Stimulated activated CD4-positive, alpha-beta T cell treated with anti-CD3 and anti-CD28 coated beads, Interleukin-2, amount 100 ng/mL, for 24 hours (primary cell): ENCODE data around the gene NPIPA3.
"Not testable (repeated sequence)": the region's sequence is repeated elsewhere in the genome, so short reads cannot be mapped to it uniquely, and the experiment has no call there.

Source experiments
- DNase-seq, 2 donors: peaks; one replicate each; pipeline ENCODE4 v3.0.0-alpha.2; 2020

The NPIPA3 gene

DNA sequence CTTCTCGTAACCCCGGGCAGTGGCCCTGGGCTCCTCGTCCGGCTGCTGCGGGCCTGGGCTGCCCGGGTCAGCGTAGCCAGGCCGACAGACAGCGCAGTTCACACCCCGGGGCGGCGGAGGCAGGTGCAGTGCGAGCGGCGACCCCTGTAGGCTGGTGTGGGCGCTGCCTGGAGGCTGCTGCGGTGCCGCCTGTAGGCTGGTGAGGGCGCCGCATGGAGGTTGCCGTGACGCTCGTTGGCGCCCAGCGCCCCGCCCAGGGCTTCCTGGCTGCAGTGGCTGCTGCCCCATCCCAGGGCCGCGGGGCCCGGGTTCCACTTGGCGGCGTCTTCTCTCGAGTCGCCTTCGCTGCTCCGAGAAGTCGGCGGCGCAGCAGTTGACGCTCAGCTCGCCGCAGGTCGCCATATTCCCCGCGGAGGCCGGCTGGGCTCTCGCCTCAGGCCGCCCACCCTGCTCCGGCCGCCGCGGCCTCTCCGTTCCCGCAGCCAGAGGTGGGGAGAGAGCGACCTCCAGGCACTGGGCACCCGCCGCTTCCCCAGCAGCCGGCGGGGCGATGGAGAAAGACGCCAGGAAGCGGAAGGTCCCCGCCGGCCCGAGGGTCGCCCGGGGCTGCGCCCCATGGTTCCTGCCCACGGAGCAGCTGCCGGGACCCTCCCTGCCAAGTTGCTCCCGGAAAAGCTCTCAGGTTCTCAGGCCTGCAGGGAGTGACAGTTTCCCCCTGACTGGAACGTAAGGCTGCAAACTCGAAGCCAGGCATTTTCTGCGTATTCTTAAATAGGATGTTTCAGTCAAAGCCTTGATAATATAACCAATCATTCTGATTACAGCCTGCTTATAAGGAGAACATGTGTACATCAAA lies at the start of gene NPIPA3:
TSS of gene NPIPA3 (plus strand) at position 256 of the 856 bp plus-strand sequence. CDS start 5,533 bp downstream, outside the sequence.
- not testable (repeated sequence) for DNase-seq

GRCh38 chr16:14658063-14658462 lies 45.1 kb upstream of the NPIPA3 start:
- DNase-seq, result no peak

DNA sequence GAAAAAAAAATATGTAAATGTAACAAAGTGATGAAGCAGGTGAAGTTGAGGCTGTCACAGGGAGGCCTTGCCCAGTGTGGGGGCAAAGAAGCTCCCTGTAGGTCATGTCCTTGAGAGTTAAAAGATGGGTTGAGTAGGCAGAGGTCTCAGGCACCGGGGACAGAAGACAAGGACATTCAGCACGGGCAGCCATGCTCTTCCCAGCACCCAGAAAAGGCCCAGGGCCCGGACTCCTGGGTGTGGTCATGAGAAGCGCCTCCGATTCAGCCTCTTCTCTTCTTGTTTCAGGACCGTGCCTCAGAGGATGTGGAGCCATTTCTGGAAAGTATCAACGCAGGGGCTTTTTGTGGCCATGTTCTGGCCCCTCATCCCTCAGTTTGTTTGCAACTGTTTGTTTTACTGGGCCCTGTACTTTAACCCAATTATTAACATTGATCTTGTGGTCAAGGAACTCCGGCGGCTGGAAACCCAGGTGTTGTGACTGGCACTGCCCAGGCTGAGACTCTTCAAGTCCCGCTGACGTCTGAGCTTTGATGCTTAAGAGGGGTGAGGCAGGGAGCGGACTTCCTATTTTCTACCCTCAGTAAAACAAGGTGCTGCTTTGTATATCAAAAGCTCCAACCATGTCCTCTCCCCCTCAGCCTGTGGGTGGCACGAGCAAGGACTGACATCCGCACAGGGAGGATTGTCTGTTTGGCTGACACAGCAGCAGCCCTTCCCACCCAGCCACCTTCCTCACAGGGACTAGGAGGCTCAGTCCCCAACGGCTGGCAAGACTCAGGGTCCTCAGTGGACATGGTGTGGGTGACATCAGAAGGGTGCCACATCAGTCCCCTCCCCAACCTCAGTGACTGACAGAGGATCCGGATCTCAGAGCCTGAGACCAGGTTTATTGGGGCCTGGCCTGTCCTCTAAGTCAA lies 35.6 kb upstream of the NPIPA3 start:
- no peak for DNase-seq

DNA sequence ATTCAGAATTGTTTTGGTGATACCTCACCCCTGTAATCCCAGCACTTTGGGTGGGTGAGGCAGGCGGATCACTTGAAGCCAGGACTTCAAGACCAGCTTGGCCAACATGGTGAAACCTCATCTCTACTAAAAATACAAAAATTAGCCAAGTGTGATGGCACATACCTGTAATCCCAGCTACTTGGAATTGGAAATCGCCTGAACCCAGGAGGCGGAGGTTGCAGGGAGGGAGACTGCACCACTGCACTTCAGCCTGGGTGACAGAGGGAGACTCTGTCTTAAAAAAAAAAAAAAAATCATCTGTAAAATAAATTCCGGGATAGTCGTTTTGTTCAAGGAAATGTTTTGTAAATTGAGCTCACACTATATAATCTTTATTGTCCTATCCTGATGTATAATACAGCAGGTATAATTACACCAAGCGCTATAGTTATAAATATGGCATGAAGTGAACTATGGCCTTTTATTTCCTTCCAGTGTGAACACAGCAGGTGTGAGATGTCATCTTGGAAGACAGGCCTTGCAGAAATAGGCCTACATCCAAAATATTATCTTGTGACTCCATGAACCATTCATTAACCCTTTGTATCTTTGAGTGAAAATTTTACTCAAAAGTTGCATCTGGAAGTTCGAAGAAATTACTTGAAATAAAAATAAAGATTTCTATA lies 34.5 kb upstream of the NPIPA3 start:
- DNase-seq, result no peak

DNA sequence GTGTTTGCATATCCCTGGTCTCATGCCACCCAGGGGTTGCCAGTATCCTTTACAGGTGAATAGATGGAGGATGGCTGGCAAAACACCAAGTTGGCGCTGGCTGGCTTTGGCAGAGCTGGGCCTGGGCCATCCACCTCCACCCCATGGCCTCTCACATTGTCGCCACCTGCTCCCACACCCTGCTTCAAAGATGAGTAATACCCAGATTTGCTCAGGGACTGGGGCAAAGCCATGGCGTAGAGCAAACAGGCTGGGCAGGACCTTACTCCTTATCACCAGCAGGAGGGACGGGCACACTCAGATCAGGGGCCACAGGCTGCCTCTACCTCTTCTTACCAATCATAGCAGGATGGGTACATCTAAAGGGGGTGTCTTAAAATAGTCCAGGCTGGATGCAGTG lies 33.4 kb upstream of the NPIPA3 start:
- no peak for DNase-seq

GRCh38 chr16:14672403-14672971 lies 30.7 kb upstream of the NPIPA3 start:
- DNase-seq, result no peak

DNA sequence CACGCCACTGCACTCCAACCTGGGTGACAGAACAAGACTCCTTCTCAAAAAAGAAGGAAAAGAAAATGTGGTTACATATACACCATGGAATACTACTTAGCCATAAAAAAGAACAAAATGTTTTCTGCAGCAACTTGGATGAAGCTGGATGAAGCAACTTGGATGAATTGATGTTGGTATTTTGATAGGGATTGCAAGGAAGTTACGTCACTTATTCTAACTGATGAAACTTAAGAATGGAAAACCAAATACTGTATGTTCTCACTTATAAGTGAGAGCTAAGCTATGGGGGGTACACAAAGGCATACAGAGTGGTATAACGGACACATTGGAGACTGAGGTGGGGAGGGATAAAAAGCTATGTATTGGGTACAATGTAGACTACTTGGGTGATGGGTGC lies 26.6 kb upstream of the NPIPA3 start:
- DNase-seq, result no peak

- DNase-seq, result no peak
Observed at GRCh38 chr16:14677627-14678026, 25.6 kb upstream of the NPIPA3 start.

GRCh38 chr16:14678748-14679497 lies 24.3 kb upstream of the NPIPA3 start:
- no peak for DNase-seq

DNA sequence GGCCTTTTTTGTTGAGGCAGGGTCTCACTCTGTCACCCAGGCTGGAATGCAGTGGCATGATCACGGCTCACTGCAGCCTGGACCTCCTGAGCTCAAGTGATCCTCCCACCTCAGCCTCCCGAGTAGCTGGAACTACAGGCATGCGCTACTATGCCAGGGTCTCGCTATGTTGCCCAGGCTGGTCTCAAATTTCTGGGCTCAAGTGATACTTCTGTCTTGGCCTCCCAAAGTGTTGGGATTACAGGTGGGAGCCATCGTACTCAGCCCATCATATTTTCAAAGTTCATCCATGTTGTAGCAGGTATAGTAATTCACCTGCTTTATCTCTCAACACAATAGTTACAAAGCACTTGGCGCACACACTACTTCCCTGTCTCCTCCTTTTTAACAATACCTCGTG lies 22.8 kb upstream of the NPIPA3 start:
- not testable (repeated sequence) for DNase-seq

GRCh38 chr16:14681115-14681514 lies 22.1 kb upstream of the NPIPA3 start:
- no peak for DNase-seq

DNA sequence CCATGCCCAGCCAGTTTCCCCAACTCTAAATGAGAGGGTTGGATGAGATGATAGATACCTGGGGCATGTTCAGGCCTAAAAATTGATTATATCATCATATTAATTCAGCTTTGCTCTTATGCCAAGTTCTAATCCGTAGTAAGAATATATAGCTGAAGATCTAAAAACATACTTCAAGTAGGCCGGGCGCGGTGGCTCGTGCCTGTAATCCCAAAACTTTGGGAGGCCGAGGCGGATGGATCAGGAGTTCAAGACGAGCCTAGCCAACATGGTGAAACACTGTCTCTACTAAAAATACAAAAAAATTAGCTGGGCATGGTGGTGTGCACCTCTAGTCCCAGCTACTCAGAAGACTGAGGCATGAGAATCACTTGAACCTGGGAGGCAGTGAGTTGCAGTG lies 21.1 kb upstream of the NPIPA3 start:
- DNase-seq, result no peak

- DNase-seq, result not testable (repeated sequence)
Observed at GRCh38 chr16:14685870-14686793, 17.1 kb upstream of the NPIPA3 start.

DNA sequence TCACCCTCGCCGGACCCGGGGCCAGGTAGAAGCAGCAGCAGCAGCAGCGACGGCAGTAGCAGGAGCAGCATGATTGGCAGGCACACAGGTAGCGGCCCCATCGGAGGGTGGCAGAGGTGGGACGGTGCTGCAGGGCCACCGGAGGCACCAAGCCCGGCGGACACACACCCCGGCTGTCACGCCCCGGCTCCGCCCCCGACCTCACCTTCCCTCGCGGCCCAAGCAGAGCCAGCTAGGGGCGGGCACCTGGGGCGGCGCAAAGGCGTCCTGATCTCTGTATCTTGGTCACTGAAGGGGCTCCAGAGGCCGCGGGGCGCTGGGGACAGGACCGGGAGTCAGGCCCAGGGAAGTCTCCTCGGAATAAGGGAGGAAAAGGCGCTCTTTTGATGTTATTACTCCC lies 9.1 kb upstream of the NPIPA3 start, which contains the start of gene PLA2G10:
TSS of gene PLA2G10 (minus strand) at position 180 of the 400 bp plus-strand sequence. CDS start at position 101, 79 bp downstream.
- DNase-seq, result not testable (repeated sequence)

GRCh38 chr16:14701859-14702258 lies 1.4 kb upstream of the NPIPA3 start:
- not testable (repeated sequence) for DNase-seq

DNA sequence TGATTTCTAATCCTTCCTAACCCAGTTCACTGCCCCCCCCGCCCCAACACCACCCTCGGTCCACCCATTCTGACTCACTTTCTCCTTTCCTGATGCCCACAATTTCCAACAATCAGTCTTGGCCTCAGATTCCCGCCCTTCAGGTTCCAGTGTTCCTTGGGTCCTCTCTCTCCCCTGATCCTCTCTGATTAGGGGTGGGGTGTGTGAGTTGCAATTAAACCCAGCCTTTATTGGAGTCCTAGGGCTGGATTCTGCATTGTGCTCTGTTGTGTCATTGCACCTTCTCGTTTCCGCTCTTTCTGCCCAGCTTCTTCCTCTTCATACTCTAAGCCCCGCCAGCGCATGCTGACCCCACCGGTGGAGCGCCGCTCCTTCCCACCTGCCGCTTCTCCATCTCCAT lies 539 bp upstream of the NPIPA3 start:
- DNase-seq, result not testable (repeated sequence)

DNA sequence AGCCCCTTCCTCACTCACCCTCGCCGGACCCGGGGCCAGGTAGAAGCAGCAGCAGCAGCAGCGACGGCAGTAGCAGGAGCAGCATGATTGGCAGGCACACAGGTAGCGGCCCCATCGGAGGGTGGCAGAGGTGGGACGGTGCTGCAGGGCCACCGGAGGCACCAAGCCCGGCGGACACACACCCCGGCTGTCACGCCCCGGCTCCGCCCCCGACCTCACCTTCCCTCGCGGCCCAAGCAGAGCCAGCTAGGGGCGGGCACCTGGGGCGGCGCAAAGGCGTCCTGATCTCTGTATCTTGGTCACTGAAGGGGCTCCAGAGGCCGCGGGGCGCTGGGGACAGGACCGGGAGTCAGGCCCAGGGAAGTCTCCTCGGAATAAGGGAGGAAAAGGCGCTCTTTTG lies 30.0 kb downstream of the NPIPA3 start:
- DNase-seq, result not testable (repeated sequence)

DNA sequence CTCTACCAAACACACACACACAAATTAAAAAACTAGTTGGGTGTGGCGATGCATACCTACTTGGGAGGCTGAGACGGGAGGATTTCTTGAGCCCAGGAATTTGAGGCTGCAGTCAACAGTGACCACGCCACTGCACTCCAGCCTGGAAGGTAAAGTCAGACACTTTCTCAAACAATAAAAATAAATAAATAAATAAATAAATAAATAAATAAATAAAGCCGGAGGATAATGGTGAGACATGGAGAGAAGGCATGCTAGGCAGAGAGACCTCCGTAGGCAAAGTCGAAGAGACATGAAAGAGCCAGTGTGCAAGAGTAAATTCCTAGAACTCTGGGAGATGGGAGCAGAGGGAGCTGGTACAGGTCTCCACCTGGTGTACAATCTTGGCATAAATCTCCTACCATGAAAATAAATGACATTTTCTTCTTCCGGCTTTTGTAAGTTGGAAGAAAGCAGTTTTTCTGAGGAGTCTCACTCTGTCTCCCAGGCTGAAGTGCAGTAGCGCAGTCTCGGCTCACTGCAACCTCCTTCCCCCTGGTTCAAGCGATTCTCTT lies 37.7 kb downstream of the NPIPA3 start:
- not testable (repeated sequence) for DNase-seq

DNA sequence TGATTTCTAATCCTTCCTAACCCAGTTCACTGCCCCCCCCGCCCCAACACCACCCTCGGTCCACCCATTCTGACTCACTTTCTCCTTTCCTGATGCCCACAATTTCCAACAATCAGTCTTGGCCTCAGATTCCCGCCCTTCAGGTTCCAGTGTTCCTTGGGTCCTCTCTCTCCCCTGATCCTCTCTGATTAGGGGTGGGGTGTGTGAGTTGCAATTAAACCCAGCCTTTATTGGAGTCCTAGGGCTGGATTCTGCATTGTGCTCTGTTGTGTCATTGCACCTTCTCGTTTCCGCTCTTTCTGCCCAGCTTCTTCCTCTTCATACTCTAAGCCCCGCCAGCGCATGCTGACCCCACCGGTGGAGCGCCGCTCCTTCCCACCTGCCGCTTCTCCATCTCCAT lies 38.6 kb downstream of the NPIPA3 start:
- not testable (repeated sequence) for DNase-seq
